H1 (cell line): ENCODE measurements around the gene TMC4. TPM values are rescaled to one million over a fixed set of nuclear protein-coding genes. Genes with fewer than 3 reads are reported as not detected.

Experiments
- CTCF ChIA-PET: fragments of 300-600 bp; sonication (Branson Sonifier 250); formaldehyde crosslinking; loops from one replicate; lab custom pipeline; 2021; ENCODE audit not compliant: partially characterized antibody; lab: Charles Lee
- POLR2A ChIA-PET: fragments of 300-600 bp; sonication (Branson Sonifier 250); formaldehyde crosslinking; loops from one replicate; lab custom pipeline; 2021; ENCODE audit warnings: inconsistent platforms; ENCODE audit not compliant: partially characterized antibody; lab: Charles Lee
- DNase-seq, 2 experiments: peaks; one replicate each; pipeline versions ENCODE4 v3.0.0 to v3.0.0-alpha.2; 2010 to 2022; ENCODE audit warnings: low spot score in 2 of 2, low read depth in 1 of 2, mixed read lengths in 1 of 2
- FAIRE-seq: peaks from 2 replicates; lab custom pipeline; 2011; peaks lifted over from hg19 to GRCh38; lab: Jason Lieb, UNC
- H2AFZ ChIP-seq: 2 replicates; pipeline ENCODE4 v1.8.1; 2012; ENCODE audit warnings: low read length, inconsistent platforms
- H2AK5ac ChIP-seq: 2 replicates; pipeline ENCODE4 v1.6.1; 2013; ENCODE audit warnings: low read depth, low read length
- H2BK120ac ChIP-seq: replicated peaks from 2 replicates; pipeline ENCODE3; 2013; ENCODE audit warnings: low read depth, low read length, inconsistent platforms
- H2BK12ac ChIP-seq: 2 replicates; pipeline ENCODE4 v1.6.1; 2013; ENCODE audit warnings: low read depth, low read length
- H2BK15ac ChIP-seq: 2 replicates; pipeline ENCODE4 v1.6.1; 2013; ENCODE audit warnings: low read length
- H2BK20ac ChIP-seq: 2 replicates; pipeline ENCODE4 v1.6.1; 2013; ENCODE audit warnings: low read length
- H2BK5ac ChIP-seq: 2 replicates; pipeline ENCODE4 v1.6.1; 2013; ENCODE audit warnings: low read depth, low read length
- H3K14ac ChIP-seq: 2 replicates; pipeline ENCODE4 v1.6.1; 2013; ENCODE audit warnings: inconsistent platforms; ENCODE audit not compliant: insufficient read length
- H3K18ac ChIP-seq: 2 replicates; pipeline ENCODE4 v1.6.1; 2013; ENCODE audit warnings: low read length; ENCODE audit errors: extremely low read depth
- H3K23ac ChIP-seq: 2 replicates; pipeline ENCODE4 v1.6.1; 2013; ENCODE audit warnings: inconsistent platforms; ENCODE audit not compliant: insufficient read length
- H3K23me2 ChIP-seq: 2 replicates; pipeline ENCODE4 v1.6.1; 2013; ENCODE audit warnings: low read depth, low read length
- H3K27ac ChIP-seq: 2 replicates; pipeline ENCODE4 v1.6.1; 2011; ENCODE audit warnings: low read depth, low read length, inconsistent platforms
- H3K27me3 ChIP-seq, 4 experiments: replicated peaks in 1 of 4; 1 replicate in 1 of 4; 2 replicates in 3 of 4; pipeline versions ENCODE4 v1.6.1 to v1.8.1; 2011 to 2013; ENCODE audit warnings: low read length in 3 of 4, mild to moderate bottlenecking in 3 of 4, inconsistent platforms in 2 of 4, mixed read lengths in 2 of 4, moderate library complexity in 1 of 4; ENCODE audit not compliant: control insufficient read depth in 3 of 4, insufficient read depth in 3 of 4; ENCODE audit errors: extremely low read depth in 1 of 4
- H3K36me3 ChIP-seq, 4 experiments: 2 replicates each; pipeline versions ENCODE4 v1.6.1 to v1.8.1; 2011 to 2013; ENCODE audit warnings: mild to moderate bottlenecking in 4 of 4, low read length in 3 of 4, moderate library complexity in 2 of 4, control low read depth in 1 of 4, inconsistent platforms in 1 of 4; ENCODE audit not compliant: insufficient read depth in 4 of 4, control insufficient read depth in 2 of 4
- H3K4ac ChIP-seq: replicated peaks from 2 replicates; pipeline ENCODE3; 2013; ENCODE audit warnings: low read length, low read depth, mixed read lengths, inconsistent platforms; ENCODE audit not compliant: insufficient read length
- H3K4me1 ChIP-seq, 4 experiments: replicated peaks in 1 of 4; 1 replicate in 1 of 4; 2 replicates in 3 of 4; pipeline versions ENCODE4 v1.6.1 to v1.8.1; 2011 to 2013; ENCODE audit warnings: low read length in 3 of 4, inconsistent platforms in 2 of 4, mixed read lengths in 1 of 4; ENCODE audit not compliant: insufficient read depth in 4 of 4, control insufficient read depth in 3 of 4
- H3K4me2 ChIP-seq, 2 experiments: 2 replicates each; pipeline versions ENCODE4 v1.6.1 to v1.8.1; 2011 to 2013; ENCODE audit warnings: low read depth in 2 of 2, low read length in 2 of 2, control low read depth in 1 of 2, inconsistent platforms in 1 of 2, mild to moderate bottlenecking in 1 of 2; ENCODE audit not compliant: insufficient read depth in 1 of 2
- H3K4me3 ChIP-seq, 4 experiments: fragments of 200-600, 300-600 bp in 1 of 4; sonication (generic), shearing (Covaris generic), sonication (Bioruptor Twin) in 1 of 4; 2 replicates each; pipeline versions ENCODE4 v1.5.1 to v1.8.1; 2011 to 2016; ENCODE audit warnings: low read length in 4 of 4, low read depth in 3 of 4, control low read depth in 2 of 4, inconsistent platforms in 2 of 4, mild to moderate bottlenecking in 2 of 4, mixed read lengths in 1 of 4, moderate library complexity in 1 of 4; ENCODE audit not compliant: insufficient read depth in 2 of 4; ENCODE audit errors: extremely low read depth in 1 of 4
- H3K56ac ChIP-seq: replicated peaks from 2 replicates; pipeline ENCODE3; 2013; ENCODE audit warnings: low read depth, mild to moderate bottlenecking, mixed read lengths, low read length, inconsistent platforms; ENCODE audit not compliant: insufficient read length
- H3K79me1 ChIP-seq: 2 replicates; pipeline ENCODE4 v1.6.1; 2013; ENCODE audit warnings: low read depth, low read length, control low read depth
- H3K79me2 ChIP-seq, 2 experiments: 2 replicates each; pipeline versions ENCODE4 v1.6.1 to v1.8.1; 2012 to 2013; ENCODE audit warnings: low read length in 2 of 2, mild to moderate bottlenecking in 2 of 2, inconsistent platforms in 1 of 2; ENCODE audit not compliant: insufficient read depth in 2 of 2, control insufficient read depth in 1 of 2
- H3K9ac ChIP-seq, 4 experiments: replicated peaks in 1 of 4; 1 replicate in 1 of 4; 2 replicates in 3 of 4; pipeline versions ENCODE4 v1.6.1 to v1.8.1; 2011 to 2013; ENCODE audit warnings: low read depth in 3 of 4, low read length in 3 of 4, control low read depth in 2 of 4, mild to moderate bottlenecking in 2 of 4, moderate library complexity in 2 of 4, inconsistent platforms in 1 of 4; ENCODE audit errors: extremely low read depth in 1 of 4
- H3K9me3 ChIP-seq, 2 experiments: 2 replicates each; pipeline versions ENCODE4 v1.6.1 to v1.8.1; 2012 to 2013; ENCODE audit warnings: mild to moderate bottlenecking in 2 of 2, moderate library complexity in 2 of 2, control low read depth in 1 of 2, inconsistent platforms in 1 of 2, low read depth in 1 of 2, low read length in 1 of 2, mixed read lengths in 1 of 2; ENCODE audit not compliant: insufficient read depth in 2 of 2
- H4K20me1 ChIP-seq, 2 experiments: replicated peaks in 1 of 2; 2 replicates each; pipeline versions ENCODE3 to v1.8.1; 2011 to 2013; ENCODE audit warnings: inconsistent platforms in 2 of 2, low read length in 2 of 2, mild to moderate bottlenecking in 1 of 2; ENCODE audit not compliant: insufficient read depth in 2 of 2, control insufficient read depth in 1 of 2
- H4K5ac ChIP-seq: 2 replicates; pipeline ENCODE4 v1.6.1; 2013; ENCODE audit warnings: low read length, low read depth, mixed read lengths, inconsistent platforms; ENCODE audit not compliant: insufficient read length
- H4K8ac ChIP-seq: 2 replicates; pipeline ENCODE4 v1.8.0; 2013; ENCODE audit warnings: mild to moderate bottlenecking, moderate library complexity, low read length, inconsistent platforms; ENCODE audit not compliant: insufficient read depth; ENCODE audit errors: extremely low read depth
- H4K91ac ChIP-seq: replicated peaks from 2 replicates; pipeline ENCODE3; 2013; ENCODE audit warnings: low read length, mixed read lengths, inconsistent platforms; ENCODE audit not compliant: insufficient read length
- EZH2 ChIP-seq: fragments of 200-600 bp; sonication (generic); IDR thresholded peaks from 2 replicates; pipeline ENCODE4 v1.7.1; 2012; ENCODE audit warnings: low read depth, mild to moderate bottlenecking, moderate library complexity, low read length, inconsistent platforms; ENCODE audit not compliant: severe bottlenecking
- KDM5A ChIP-seq: fragments of 200-600 bp; IDR thresholded peaks from 2 replicates; pipeline ENCODE4 v1.7.1; 2012; ENCODE audit warnings: mild to moderate bottlenecking, low read length, inconsistent platforms, mixed read lengths
- WGBS, 2 experiments: shearing (Covaris generic) in 1 of 2; methylation state at CpG; one replicate each; pipeline versions ENCODE4 v1.1.6 to v1.1.7; 2013 to 2015; ENCODE audit warnings: low lambda C conversion rate in 2 of 2, mixed read lengths in 2 of 2, inconsistent platforms in 1 of 2, low coverage in 1 of 2, missing lambda C conversion rate in 1 of 2; ENCODE audit not compliant: insufficient replicate concordance in 2 of 2, insufficient coverage in 1 of 2, insufficient read length in 1 of 2; ENCODE audit errors: extremely low coverage in 1 of 2, missing lambda C conversion rate in 1 of 2; 5-methylcytosine and 5-hydroxymethylcytosine counted together
- polyA plus RNA-seq, 7 experiments: library from polyadenylated mRNA; depleted of rRNA in 3 of 7; stranded (reverse) in 5 of 7; unstranded in 2 of 7; fragments of >200 nt in 5 of 7; fragments of 200-250 nt in 2 of 7; gene quantifications; 1 replicate in 5 of 7; 2 replicates in 1 of 7; 4 replicates in 1 of 7; pipeline versions ENCODE4 v1.2.1 to v1.2.3, GENCODE V29; 2011 to 2013; ENCODE audit warnings: missing spikeins in 2 of 7, mixed read lengths in 2 of 7
- total RNA-seq: library from RNA; stranded (reverse); fragmentation: NEBNext Ultra II Directional; extraction: Animal tissue kit (Norgen Biotek cat#: 25700); gene quantifications from 2 replicates; pipeline ENCODE4 v1.2.1, GENCODE V29; 2021

The TMC4 gene
- total and polyA plus RNA-seq, 2 of the 8 experiments (the other 6 are each of a cell fraction or from before 2014, with no cell fraction given), result 5.5 to 6.3 TPM

- Histone ChIP-seq H3K4ac (no peak overlapping the region), H3K9me3 (no peaks in the 10 kb centered on the region), H3K23ac (no peak overlapping the region), H2AFZ (no peak overlapping the region), H3K4me1 (peaks cover 3 to 12% (median 7%) of the 10 kb centered on the region in 4 experiments; a peak in 5 of 7 replicates), H3K36me3 (peaks cover 4 to 12% (median 8%) of the 10 kb centered on the region in 4 experiments; a peak in 6 of 8 replicates), H3K79me1 (peaks cover 13% of the 10 kb centered on the region), H4K20me1 (peaks cover 0 to 12% of the 10 kb centered on the region in 2 experiments), H2BK12ac (no peak overlapping the region), H2BK5ac (no peak overlapping the region; the same call in 1 of the 2 replicates), H3K4me3 (peak overlapping the region; percentile 60 to 96 (median 68)), H3K56ac (peak overlapping the region; percentile 18)
- no peak for DNase-seq
- WGBS, 2 experiments, result 52% methylated on average over 10 of the region's 12 CpGs; no CpG with 5 or more reads in 1 of the 2 experiments
- TF ChIP-seq KDM5A (no peak), EZH2 (no peak)
- TF ChIP-seq, all 59 proteins: peak for 0
- Histone ChIP-seq H3K79me2 (peaks cover 3 to 32% of the 10 kb centered on the region in 2 experiments; a peak in 3 of 4 replicates), H4K5ac (no peak overlapping the region), H4K91ac (no peak overlapping the region), H3K27me3 (no peaks in the 10 kb centered on the region), H3K9ac (peak overlapping the region in 3 of 4 experiments; percentile 77 to 79 (median 78); a peak in 6 of 7 replicates), H3K14ac (no peak overlapping the region), H4K8ac (peak overlapping the region; percentile 6; the same call in 1 of the 2 replicates), H2BK20ac (no peak overlapping the region), H3K4me2 (peak overlapping the region; percentile 80 to 86), H3K27ac (0 out of 2 replicates have a peak overlapping the region, but pooled peaks have one; percentile 86), H3K23me2 (peaks cover 11% of the 10 kb centered on the region), H2AK5ac (no peak overlapping the region), H2BK120ac (no peak overlapping the region), H2BK15ac (no peak overlapping the region), H3K18ac (no peak overlapping the region; the same call in 1 of the 2 replicates)
- FAIRE-seq, result no peak
- ChIA-PET POLR2A (interaction anchor here (1.0 to 28.7 kb wide), 6 partner anchors 9 to 78 kb away, joined by 3 to 909 read pairs (median 22); partner anchors contain the start of genes CNOT3, LENG1, RPS9 and TMC4), CTCF (interaction anchor here (0.7 to 2.3 kb wide), 10 partner anchors 8 to 129 kb away, joined by 3 to 7 read pairs (median 4); no protein-coding TSS in a partner anchor)
Observed at GRCh38 chr19:54188215-54188871, 15.4 kb upstream of the TMC4 start.
